GM21526 (cell line): ENCODE measurements around the gene SEMA4F.
"Not testable (repeated sequence)": the region's sequence is repeated elsewhere in the genome, so short reads cannot be mapped to it uniquely, and the experiment has no call there.

Experiments used
- ATAC-seq: cut with Tn5 transposase; IDR thresholded peaks from one replicate; pipeline ENCODE4 v1.9.1; 2021; ENCODE audit warnings: moderate library complexity; ENCODE audit not compliant: unreplicated experiment, low FRiP score

The SEMA4F gene, protein sequence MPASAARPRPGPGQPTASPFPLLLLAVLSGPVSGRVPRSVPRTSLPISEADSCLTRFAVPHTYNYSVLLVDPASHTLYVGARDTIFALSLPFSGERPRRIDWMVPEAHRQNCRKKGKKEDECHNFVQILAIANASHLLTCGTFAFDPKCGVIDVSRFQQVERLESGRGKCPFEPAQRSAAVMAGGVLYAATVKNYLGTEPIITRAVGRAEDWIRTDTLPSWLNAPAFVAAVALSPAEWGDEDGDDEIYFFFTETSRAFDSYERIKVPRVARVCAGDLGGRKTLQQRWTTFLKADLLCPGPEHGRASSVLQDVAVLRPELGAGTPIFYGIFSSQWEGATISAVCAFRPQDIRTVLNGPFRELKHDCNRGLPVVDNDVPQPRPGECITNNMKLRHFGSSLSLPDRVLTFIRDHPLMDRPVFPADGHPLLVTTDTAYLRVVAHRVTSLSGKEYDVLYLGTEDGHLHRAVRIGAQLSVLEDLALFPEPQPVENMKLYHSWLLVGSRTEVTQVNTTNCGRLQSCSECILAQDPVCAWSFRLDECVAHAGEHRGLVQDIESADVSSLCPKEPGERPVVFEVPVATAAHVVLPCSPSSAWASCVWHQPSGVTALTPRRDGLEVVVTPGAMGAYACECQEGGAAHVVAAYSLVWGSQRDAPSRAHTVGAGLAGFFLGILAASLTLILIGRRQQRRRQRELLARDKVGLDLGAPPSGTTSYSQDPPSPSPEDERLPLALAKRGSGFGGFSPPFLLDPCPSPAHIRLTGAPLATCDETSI

DNA sequence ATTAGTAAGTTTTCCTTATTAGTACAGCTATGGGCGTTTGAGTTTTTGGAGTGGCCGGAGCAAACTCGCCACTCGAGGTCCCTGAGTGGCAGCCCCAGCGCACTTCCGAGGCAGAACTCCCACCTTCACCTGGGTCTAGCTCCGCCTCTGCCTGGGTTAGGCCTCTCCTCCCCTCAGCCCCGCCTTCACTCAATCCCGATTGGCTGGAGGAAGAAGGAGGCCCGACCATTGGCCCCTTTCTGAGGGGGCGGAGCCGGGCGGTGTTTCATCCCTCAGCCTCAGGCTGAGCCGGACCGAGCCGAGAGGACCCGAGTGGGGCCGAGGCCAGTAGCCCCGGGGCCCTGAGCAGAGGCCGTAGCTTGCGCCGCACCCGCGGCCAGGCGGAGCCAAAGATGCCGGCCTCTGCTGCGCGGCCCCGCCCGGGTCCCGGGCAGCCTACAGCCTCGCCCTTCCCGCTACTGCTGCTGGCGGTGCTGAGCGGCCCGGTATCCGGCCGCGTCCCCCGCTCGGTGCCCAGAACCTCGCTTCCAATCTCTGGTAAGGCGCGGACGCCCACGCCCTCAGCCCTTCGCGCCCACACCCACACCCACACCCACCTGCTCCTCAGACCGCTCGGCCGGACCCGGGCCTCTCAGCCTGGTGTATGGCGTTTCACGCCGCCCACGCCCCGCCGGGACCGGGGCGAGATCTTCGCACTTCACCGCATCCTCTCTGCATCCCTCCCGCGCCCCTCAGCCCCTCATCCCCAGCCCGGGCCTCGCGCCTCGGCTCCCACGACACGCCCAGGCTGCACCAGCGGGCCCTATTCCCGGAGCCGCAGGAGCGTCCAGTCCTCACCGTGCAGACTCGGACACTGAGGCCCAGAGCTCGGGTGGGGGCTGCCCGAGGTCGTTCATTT, at the start of gene SEMA4F:
TSS of gene SEMA4F (plus strand) at position 263 of the 898 bp plus-strand sequence. CDS start at position 393, 130 bp downstream.
- peak; percentile 99 for ATAC-seq

DNA sequence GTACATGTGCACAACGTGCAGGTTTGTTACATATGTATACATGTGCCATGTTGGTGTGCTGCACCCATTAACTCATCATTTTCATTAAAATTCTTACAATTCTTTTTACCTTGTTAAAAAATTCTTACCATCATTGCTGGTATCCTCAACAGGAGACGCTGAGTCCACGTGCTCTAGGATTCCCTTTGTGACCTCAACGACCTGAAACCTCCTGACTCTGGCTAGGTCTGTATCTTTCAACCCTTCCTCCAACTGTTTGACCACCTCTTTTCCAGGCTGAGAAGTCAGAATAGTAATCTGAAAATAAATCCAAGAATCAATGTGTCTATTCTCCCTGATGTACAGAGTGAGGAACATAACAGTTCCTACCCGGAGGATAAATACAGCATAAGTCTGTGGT, 47.1 kb upstream of the SEMA4F start:
- ATAC-seq: no peak

DNA sequence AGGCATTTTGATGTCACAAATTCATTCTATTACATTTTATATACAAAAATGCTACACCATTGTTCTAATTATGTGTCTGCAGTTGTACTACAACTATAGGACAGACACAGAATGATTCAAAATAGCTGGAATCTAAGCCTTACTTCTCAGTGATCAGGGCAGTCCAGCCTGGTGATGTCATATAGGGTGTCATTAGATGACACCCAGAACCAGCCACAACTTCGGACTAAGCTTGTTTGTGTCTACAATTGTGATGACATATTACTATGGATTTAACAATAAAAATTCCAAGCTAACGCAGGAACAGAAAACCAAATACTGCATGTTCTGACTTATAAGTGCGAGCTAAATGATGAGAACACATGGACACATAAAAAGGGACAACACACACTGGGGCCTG, 36.9 kb upstream of the SEMA4F start:
- ATAC-seq: no peak

DNA sequence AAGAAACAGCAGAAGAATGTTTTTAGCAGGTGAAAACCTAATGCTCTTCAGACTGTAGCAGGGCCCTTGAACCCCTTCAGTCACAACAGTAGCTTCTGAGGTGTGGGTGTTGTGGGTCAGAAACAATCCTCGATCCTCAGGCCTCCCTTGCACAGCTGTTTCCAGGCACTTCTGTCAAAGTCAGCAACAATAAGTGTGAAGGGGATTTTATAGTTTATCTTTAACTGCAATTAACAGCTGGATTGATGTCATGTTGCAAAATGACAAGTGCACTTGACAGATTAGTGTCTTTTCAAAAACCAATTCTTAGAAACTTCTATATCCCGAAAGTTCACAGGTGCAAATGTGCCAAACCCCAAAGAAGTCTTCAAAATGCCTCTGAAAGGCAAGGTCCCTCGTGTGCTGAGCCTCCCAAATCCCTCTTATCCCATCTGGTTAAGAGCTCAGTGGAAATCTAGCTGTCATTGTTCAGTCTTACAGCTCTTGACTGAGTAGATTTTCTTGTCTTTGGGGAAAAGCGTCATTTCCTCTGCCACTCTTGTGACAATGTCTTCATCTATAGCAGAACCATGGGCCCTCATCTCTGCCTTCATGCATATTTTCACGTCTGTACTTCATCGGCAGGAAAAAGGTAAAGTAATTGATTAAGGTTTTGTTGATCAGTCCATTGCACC, 35.5 kb upstream of the SEMA4F start:
- no peak for ATAC-seq

DNA sequence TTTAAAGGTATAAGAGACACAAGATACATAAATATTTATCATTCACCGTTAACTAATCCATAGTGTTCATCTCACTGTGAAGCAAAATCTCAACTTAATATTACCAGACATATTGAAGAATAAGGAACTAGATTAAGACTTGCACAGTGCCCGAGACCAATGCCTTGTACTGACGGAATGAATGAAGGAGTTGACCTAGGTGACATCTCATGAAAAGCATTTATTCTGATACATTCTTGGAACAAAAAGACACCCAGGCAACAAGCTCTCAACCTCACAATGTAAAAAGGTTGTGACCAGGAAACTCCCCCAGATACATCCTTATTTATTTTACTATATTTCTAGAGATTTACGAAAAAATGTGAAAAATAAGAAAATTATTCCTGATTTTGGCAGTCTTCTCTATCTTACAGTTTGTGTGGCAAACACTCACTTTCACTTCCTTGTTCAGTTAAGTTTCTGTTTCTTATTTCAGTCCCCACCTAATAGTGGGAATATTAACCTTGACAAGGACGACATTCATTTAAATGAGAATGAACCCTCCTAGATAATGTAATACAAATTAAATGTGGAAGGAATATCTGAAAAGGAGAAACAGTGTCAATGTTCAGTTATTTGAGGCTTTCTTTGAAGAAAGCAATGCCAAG, 34.3 kb upstream of the SEMA4F start:
- ATAC-seq: no peak

DNA sequence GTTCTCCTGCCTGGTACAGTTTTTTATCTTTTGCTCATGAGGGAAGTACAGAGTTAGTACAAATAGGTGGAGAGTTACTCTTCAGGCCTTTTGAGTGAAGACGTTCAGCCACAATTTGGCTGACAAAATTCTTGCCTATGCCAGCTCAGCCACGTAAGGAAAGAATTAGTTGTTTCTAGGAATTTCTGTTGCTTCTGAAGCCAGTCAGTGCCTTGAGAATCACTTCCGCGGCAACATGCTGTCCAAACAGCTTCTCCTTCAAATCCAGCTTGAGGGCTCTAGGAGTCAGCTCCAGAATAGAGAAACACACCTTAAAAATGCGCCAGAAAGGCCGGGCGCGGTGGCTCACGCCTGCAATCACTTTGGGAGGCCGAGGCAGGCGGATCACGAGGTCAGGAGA, 33.4 kb upstream of the SEMA4F start:
- no peak for ATAC-seq

DNA sequence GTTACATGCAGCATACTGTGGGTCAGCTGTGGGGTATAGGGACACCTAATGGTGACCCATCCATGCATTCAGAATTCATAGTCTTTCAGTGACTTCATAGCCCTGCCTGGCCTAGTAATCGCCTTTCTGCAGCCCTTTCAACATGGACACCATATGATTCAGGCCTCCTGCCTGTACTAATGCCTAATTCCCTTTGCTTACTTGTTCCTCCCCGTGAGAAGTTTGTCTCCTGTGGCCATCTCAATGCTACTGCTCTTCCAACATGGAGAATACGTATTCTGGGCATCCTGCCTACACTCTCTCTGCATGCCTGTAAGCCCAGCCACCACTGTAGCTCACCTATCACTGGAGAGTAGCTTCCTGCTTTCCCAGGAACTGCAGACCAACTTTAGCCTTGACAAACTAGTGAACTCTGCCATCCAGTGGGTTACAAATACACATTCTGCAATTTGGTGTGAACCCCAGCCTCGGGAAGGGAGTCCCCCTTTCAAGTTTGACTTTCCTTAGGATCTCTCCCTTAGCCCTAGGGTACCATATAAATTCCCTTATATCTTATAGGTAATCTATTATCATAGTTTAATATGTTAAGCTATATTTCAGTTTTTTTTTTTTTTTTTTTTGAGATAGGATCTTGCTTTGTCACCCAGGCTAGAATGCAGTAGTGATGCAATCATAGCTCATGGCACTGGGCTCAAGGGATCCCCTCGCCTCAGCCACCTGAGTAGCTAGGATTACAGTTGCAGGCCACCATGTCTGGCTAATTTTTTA, 28.2 kb upstream of the SEMA4F start:
- no peak for ATAC-seq

DNA sequence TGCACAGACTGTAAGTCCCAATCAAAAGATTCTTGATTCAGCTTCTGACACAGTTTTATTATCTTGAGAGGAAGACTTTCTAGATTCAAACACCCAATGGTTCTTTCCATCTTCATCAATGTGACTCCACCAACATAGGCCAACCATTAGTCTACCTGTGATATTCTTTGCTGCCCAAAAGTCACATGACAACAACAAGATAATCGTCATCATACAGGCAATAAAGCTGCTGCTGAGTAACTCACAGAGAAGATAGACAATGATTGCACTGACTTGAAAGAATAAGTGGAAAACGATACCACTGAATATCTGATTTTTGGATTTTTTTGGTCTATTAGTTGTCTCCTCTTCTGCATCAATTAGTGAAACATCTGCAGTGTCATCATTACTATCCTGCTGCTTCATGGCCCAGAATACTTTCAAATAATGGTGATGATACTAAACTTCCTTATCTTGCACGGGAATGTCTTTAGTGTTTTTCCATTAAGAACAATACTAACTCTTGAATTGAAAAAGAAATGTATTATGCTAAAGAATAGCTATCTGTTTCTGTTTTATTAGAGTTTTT, 25.4 kb upstream of the SEMA4F start:
- ATAC-seq: no peak

DNA sequence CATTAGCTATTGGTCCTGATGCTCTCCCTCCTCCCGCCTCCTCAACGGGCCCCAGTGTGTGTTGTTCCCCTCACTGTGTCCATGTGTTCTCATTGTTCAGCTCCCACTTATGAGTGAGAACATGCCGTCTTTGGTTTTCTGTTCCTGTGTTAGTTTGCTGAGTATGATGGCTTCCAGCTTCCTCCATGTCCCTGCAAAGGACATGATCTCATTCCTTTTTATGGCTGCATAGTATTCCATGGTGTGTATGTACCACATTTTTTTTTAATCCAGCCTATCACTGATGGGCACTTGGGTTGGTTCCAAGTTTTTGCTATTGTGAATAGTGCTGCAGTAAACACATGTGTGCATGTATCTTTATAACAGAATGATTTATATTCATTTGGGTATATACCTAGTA, 23.6 kb upstream of the SEMA4F start:
- ATAC-seq: not testable (repeated sequence)

DNA sequence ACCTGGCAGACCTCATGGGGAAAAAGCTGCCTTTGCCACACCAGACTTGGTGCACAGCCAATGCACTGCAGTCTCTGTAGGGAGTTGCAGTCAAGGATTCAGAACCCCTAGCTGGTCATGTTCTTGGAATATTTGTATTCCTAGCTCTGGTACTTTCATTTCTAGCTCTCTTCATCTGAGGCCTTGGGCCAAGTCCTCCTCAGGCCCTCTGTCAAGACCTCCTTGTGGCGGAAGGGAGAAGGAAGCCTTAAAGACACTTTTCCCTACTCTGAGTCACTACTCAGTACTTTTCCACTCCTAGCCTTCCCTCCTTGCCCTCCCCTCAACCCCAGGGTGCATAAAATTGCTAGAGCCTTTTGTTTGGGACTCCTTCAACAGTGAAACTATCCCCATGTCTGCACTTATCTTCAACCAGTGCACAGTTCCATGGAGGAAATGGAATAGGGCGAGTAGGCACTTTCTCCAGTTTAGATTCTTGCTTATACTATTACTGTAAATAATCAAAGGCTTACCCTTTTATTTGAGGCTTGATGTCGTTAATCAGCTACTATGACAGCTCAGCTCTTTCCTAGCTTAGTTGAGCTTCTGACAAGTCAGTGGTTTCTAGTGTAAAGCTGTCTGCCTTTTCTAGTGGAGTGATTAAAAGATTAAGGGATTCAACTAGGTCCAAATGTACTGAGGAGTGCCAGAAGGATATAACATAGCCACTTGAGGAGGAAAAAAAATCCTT, 21.7 kb upstream of the SEMA4F start:
- no peak for ATAC-seq

DNA sequence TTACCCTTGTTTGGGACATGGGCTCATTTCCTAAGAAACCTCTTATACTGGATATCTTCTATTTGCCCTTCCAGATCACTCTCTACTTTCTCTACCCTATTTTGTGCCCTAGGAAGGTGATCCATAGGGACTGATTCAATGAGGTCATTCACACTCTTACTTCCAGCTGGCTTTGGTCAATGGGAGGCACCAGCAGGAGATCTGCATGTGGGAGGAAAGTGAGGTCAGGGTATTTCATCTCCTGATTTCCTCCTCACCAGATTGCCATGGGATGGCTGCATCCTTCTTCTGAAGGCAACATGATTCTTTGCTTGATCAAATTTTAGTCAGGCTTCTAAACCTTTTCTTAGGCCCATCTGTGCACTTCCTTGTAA, 21.1 kb upstream of the SEMA4F start:
- no peak for ATAC-seq

DNA sequence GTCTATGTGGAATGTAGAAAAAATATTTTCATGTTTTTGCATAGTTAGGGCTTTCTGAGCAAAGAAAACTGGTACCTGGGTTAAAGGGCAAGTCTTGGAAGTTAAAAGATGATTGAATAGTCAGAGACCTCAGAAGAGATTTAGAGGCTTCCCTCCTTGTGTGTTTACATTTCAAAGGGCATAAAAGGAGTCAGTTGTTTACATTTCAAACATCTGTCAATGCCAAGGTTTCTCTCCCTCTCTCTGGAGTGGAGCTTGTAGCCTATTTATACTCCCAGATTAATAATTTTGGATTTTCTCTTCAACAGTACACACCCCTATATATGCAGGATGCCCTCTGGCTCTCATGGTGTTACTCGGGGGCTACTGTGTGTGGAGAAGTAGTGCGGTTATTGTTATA, 14.5 kb upstream of the SEMA4F start:
- ATAC-seq: no peak

DNA sequence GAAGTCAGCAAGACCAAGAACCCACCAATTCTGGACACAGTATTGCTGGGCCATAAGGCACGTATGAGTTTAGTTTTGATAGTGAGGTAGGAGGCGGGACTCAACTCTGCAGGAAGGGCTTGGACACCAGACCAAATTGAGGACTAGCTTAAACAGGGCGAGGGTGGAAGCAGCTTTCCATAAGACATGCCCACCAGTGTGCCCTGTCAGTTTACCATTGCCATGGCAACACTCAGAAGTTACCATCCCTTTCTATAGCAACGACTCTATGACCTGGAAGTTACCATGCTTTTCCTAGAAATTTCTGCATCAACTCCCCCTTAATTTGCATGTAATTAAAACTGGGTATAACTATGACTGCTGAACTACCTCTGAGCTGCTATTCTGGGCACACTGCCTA, 8.7 kb upstream of the SEMA4F start:
- ATAC-seq: no peak

DNA sequence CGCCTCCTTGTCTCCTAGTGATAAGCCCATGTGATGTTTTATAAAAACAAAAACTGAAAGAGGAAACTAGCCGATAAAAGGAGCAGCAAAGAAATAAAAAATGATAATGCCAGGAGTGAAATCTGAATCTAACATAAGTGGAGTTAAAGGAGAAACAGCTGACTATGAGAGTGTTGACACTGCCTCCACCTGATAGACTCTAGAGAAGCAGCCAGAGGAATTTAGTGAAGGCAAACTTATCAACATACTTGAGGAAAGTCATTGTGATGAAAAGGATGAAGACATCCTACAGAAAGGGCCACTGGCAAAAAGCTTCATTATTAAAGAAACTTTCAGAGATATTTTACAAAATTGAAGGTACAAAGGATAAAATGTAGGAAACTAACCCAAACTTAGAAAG, 7.8 kb upstream of the SEMA4F start:
- ATAC-seq: no peak

DNA sequence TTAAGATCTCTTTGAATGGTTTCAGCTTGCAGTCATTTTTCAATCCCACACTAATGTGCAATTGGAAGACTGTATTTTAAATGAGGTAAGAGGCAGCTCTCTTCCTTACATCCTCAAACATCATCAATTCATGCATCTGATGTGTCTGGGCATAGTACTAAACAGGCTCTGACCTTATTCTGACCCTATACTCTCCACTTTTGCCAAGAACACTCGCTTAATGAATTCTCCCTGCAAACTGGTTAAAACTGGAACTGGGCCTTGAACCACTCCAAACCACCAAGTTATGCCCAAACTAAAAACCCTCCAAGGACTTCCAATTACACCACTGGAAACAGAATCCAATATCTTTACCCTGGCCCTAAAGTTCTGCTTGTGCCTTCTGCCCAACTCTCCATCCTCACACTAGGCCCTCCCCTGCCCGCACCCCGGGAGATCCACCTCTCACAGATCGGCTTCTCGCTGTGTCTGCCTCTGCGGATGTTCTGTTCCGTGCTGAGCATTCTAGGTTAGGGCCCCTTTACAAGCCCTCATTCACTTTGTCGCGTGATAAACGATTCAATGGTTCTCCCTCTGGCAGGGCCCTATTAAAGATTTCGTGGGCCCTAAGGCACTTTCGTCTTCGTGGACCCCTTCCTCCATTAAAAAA, 7.1 kb upstream of the SEMA4F start:
- ATAC-seq: no peak

DNA sequence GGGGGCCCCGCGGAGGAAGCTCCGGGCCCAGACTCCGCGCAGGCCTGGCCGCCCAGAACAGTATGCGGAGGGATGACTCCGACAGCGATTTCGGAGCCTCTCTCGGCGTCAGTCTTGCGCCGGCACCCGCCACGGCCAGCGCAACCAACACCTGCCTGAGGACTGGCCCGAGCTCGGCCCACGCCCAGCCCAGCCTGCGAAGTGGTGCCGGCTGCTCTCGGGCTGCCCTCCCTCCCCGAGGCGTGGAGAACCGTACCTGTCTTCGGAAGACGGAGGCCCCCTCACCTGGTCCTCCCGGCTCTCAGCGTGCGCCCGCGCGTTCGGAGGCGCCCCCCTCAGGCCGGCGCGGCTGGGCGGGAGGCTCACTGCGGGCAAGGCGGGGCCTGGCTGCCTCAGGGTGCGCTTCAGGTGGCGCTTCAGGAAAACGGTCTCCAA, 6.0 kb upstream of the SEMA4F start, which contains the start of gene M1AP:
TSS of gene M1AP (minus strand) at position 322 of the 435 bp plus-strand sequence. CDS start 8,055 bp downstream, outside the sequence.
- peak; percentile 55 for ATAC-seq

DNA sequence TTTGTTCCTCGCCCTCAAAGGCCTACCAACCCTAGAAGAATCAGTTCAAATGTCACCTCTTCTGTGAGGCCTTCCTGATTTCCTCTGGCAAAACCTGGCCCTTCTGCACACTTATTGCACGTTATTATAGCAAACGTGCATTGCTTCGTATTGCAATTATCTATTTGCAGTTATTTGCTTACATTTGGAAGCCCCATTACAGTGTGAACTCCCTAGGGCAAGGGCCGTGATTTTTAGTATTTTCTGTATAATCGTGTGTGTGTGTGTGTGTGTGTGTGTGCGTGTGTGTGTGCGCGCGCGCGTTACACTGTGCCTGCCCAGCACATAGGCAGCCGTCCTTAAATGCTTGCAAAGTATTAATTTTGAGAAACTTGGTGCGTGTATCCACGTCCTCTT, 460 bp upstream of the SEMA4F start:
- ATAC-seq: peak; percentile 22
